ENCODE results near the gene TEX53.

DNA sequence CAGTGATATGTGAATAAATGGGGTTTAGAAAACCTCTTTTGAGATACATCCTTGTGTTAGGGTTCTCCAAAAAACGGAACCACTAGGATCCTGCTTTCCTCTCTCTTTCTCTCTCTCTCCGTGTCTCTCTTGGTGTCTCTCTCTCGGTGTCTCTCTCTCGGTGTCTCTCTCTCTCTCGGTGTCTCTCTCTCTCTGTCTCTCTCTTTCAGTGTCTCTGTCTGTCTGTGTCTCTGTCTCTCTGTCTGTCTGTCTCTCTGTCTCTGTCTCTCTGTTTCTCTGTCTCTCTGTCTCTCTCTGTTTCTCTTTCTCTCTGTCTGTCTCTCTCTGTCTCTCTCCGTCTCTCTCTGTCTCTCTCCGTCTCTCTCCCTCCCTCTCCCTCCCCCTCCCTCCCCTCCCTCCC lies 32.2 kb upstream of the TEX53 start:
- no peak for TF ChIP-seq POLR2A (IDR thresholded peaks at IDR 0.05)
- TF ChIP-seq, protein P1, sequence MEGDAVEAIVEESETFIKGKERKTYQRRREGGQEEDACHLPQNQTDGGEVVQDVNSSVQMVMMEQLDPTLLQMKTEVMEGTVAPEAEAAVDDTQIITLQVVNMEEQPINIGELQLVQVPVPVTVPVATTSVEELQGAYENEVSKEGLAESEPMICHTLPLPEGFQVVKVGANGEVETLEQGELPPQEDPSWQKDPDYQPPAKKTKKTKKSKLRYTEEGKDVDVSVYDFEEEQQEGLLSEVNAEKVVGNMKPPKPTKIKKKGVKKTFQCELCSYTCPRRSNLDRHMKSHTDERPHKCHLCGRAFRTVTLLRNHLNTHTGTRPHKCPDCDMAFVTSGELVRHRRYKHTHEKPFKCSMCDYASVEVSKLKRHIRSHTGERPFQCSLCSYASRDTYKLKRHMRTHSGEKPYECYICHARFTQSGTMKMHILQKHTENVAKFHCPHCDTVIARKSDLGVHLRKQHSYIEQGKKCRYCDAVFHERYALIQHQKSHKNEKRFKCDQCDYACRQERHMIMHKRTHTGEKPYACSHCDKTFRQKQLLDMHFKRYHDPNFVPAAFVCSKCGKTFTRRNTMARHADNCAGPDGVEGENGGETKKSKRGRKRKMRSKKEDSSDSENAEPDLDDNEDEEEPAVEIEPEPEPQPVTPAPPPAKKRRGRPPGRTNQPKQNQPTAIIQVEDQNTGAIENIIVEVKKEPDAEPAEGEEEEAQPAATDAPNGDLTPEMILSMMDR (IDR thresholded peaks at IDR 0.05) = no peak
- TF ChIP-seq EP300 (IDR thresholded peaks at IDR 0.05) = no peak

All from ovary (tissue), 3 donors.